ENCODE measurements around the gene LMOD2.

Gene LMOD2

GRCh38 chr7:123660514-123661354 is 5.1 kb downstream of the LMOD2 start:
- TF ChIP-seq CTCF (IDR thresholded peaks at IDR 0.05; ENCODE audit: low read depth, low read length) (no peak), MYC (IDR thresholded peaks at IDR 0.05; ENCODE audit: low read depth, low read length) (no peak), MAX (IDR thresholded peaks at IDR 0.05; ENCODE audit: low read depth, low read length) (no peak), POLR2A (IDR thresholded peaks at IDR 0.05; ENCODE audit: extremely low read depth, insufficient read length) (no peak)
- no peak for DNase-seq (ENCODE audit: low read depth)
- H3K4me3 ChIP-seq (ENCODE audit: low read depth, low read length), result no peak overlapping the region

GRCh38 chr7:123661765-123662164 is 6.1 kb downstream of the LMOD2 start:
- no peak overlapping the region for H3K4me3 ChIP-seq (ENCODE audit: low read depth, low read length)
- TF ChIP-seq MYC (IDR thresholded peaks at IDR 0.05; ENCODE audit: low read depth, low read length) (no peak), POLR2A (IDR thresholded peaks at IDR 0.05; ENCODE audit: extremely low read depth, insufficient read length) (no peak), MAX (IDR thresholded peaks at IDR 0.05; ENCODE audit: low read depth, low read length) (no peak), CTCF (IDR thresholded peaks at IDR 0.05; ENCODE audit: low read depth, low read length) (no peak)

GRCh38 chr7:123662293-123662692 is 6.6 kb downstream of the LMOD2 start:
- DNase-seq (ENCODE audit: low read depth), result no peak
- TF ChIP-seq MYC (IDR thresholded peaks at IDR 0.05; ENCODE audit: low read depth, low read length) (no peak), POLR2A (IDR thresholded peaks at IDR 0.05; ENCODE audit: extremely low read depth, insufficient read length) (no peak), MAX (IDR thresholded peaks at IDR 0.05; ENCODE audit: low read depth, low read length) (no peak), CTCF (IDR thresholded peaks at IDR 0.05; ENCODE audit: low read depth, low read length) (no peak)
- H3K4me3 ChIP-seq (ENCODE audit: low read depth, low read length), result no peak overlapping the region

More at GRCh38 chr7:123661765-123662164, 6.1 kb downstream of the LMOD2 start:
- DNase-seq (ENCODE audit: low read depth), result no peak

GRCh38 chr7:123662755-123663154 is 7.1 kb downstream of the LMOD2 start:
- no peak overlapping the region for H3K4me3 ChIP-seq (ENCODE audit: low read depth, low read length)
- no peak for DNase-seq (ENCODE audit: low read depth)
- TF ChIP-seq CTCF (IDR thresholded peaks at IDR 0.05; ENCODE audit: low read depth, low read length) (no peak), MAX (IDR thresholded peaks at IDR 0.05; ENCODE audit: low read depth, low read length) (no peak), MYC (IDR thresholded peaks at IDR 0.05; ENCODE audit: low read depth, low read length) (no peak), POLR2A (IDR thresholded peaks at IDR 0.05; ENCODE audit: extremely low read depth, insufficient read length) (no peak)

- H3K4me3 ChIP-seq (ENCODE audit: low read depth, low read length), result no peak overlapping the region
- DNase-seq (ENCODE audit: low read depth), result no peak
- TF ChIP-seq CTCF (IDR thresholded peaks at IDR 0.05; ENCODE audit: low read depth, low read length), result no peak
- no peak for TF ChIP-seq MAX (IDR thresholded peaks at IDR 0.05; ENCODE audit: low read depth, low read length)
- TF ChIP-seq POLR2A (IDR thresholded peaks at IDR 0.05; ENCODE audit: extremely low read depth, insufficient read length), result no peak
- no peak for TF ChIP-seq MYC (IDR thresholded peaks at IDR 0.05; ENCODE audit: low read depth, low read length)
Observed at GRCh38 chr7:123663200-123663599, 7.5 kb downstream of the LMOD2 start.

All from NB4 (cell line).